ENCODE measurements around the gene SART1.
"Not testable (repeated sequence)": the region's sequence is repeated elsewhere in the genome, so short reads cannot be mapped to it uniquely, and the experiment has no call there.

The SART1 gene

GRCh38 chr11:65947603-65948125, 13.9 kb upstream of the SART1 start:
- no peaks in the 10 kb centered on the region for H3K27me3 ChIP-seq (ENCODE audit: insufficient read depth, low read length)
- no peak overlapping the region for H2AFZ ChIP-seq (ENCODE audit: low read length, unreplicated experiment)
- no peak overlapping the region for H3K4me3 ChIP-seq (ENCODE audit: low read depth, low read length)
- H3K27ac ChIP-seq (ENCODE audit: low read depth, low read length): no peak overlapping the region
- no peaks in the 10 kb centered on the region for H3K4me1 ChIP-seq (ENCODE audit: control insufficient read depth, insufficient read depth, low read length, unreplicated experiment)
- no peaks in the 10 kb centered on the region for H3K79me2 ChIP-seq (ENCODE audit: control insufficient read depth, insufficient read depth, low read length, unreplicated experiment)
- H3K36me3 ChIP-seq (ENCODE audit: insufficient read depth, low read length): no peaks in the 10 kb centered on the region

- H2AFZ ChIP-seq (ENCODE audit: low read length, unreplicated experiment); H3K4me3 ChIP-seq (ENCODE audit: low read depth, low read length); H3K4me1 ChIP-seq (ENCODE audit: control insufficient read depth, insufficient read depth, low read length, unreplicated experiment); H3K27me3 ChIP-seq (ENCODE audit: insufficient read depth, low read length); H3K27ac ChIP-seq (ENCODE audit: low read depth, low read length); H3K36me3 ChIP-seq (ENCODE audit: insufficient read depth, low read length); H3K79me2 ChIP-seq (ENCODE audit: control insufficient read depth, insufficient read depth, low read length, unreplicated experiment): not testable (repeated sequence)
These were observed 10.8 kb upstream of the SART1 start for GRCh38 chr11:65950711-65951110.

- H3K4me1 ChIP-seq (ENCODE audit: control insufficient read depth, insufficient read depth, low read length, unreplicated experiment); H2AFZ ChIP-seq (ENCODE audit: low read length, unreplicated experiment); H3K27ac ChIP-seq (ENCODE audit: low read depth, low read length): not testable (repeated sequence)
These were observed 9.9 kb upstream of the SART1 start for GRCh38 chr11:65951641-65952040.

GRCh38 chr11:65952052-65952521, 9.4 kb upstream of the SART1 start:
- Histone ChIP-seq H3K4me3 (ENCODE audit: low read depth, low read length) (no peak overlapping the region), H3K36me3 (ENCODE audit: insufficient read depth, low read length) (no peaks in the 10 kb centered on the region), H3K4me1 (ENCODE audit: control insufficient read depth, insufficient read depth, low read length, unreplicated experiment) (no peaks in the 10 kb centered on the region), H3K27ac (ENCODE audit: low read depth, low read length) (no peak overlapping the region), H2AFZ (ENCODE audit: low read length, unreplicated experiment) (no peak overlapping the region), H3K79me2 (ENCODE audit: control insufficient read depth, insufficient read depth, low read length, unreplicated experiment) (no peaks in the 10 kb centered on the region), H3K27me3 (ENCODE audit: insufficient read depth, low read length) (no peaks in the 10 kb centered on the region)

More at GRCh38 chr11:65951641-65952040, 9.9 kb upstream of the SART1 start:
- not testable (repeated sequence) for H3K36me3 ChIP-seq (ENCODE audit: insufficient read depth, low read length); H3K4me3 ChIP-seq (ENCODE audit: low read depth, low read length); H3K27me3 ChIP-seq (ENCODE audit: insufficient read depth, low read length); H3K79me2 ChIP-seq (ENCODE audit: control insufficient read depth, insufficient read depth, low read length, unreplicated experiment)

GRCh38 chr11:65953471-65953870, 8.1 kb upstream of the SART1 start:
- no peak overlapping the region for H2AFZ ChIP-seq (ENCODE audit: low read length, unreplicated experiment)
- no peaks in the 10 kb centered on the region for H3K4me1 ChIP-seq (ENCODE audit: control insufficient read depth, insufficient read depth, low read length, unreplicated experiment)
- H3K27ac ChIP-seq (ENCODE audit: low read depth, low read length): no peak overlapping the region
- H3K27me3 ChIP-seq (ENCODE audit: insufficient read depth, low read length): no peaks in the 10 kb centered on the region
- no peaks in the 10 kb centered on the region for H3K79me2 ChIP-seq (ENCODE audit: control insufficient read depth, insufficient read depth, low read length, unreplicated experiment)
- H3K36me3 ChIP-seq (ENCODE audit: insufficient read depth, low read length): no peaks in the 10 kb centered on the region
- no peak overlapping the region for H3K4me3 ChIP-seq (ENCODE audit: low read depth, low read length)

- Histone ChIP-seq H3K36me3 (ENCODE audit: insufficient read depth, low read length) (no peaks in the 10 kb centered on the region), H3K4me3 (ENCODE audit: low read depth, low read length) (no peak overlapping the region), H3K4me1 (ENCODE audit: control insufficient read depth, insufficient read depth, low read length, unreplicated experiment) (no peaks in the 10 kb centered on the region), H3K27me3 (ENCODE audit: insufficient read depth, low read length) (no peaks in the 10 kb centered on the region), H3K79me2 (ENCODE audit: control insufficient read depth, insufficient read depth, low read length, unreplicated experiment) (no peaks in the 10 kb centered on the region), H3K27ac (ENCODE audit: low read depth, low read length) (no peak overlapping the region), H2AFZ (ENCODE audit: low read length, unreplicated experiment) (no peak overlapping the region)
These were observed 6.8 kb upstream of the SART1 start for GRCh38 chr11:65954771-65955170.

- Histone ChIP-seq H3K79me2 (ENCODE audit: control insufficient read depth, insufficient read depth, low read length, unreplicated experiment) (peaks cover 23% of the 10 kb centered on the region), H3K36me3 (ENCODE audit: insufficient read depth, low read length) (no peaks in the 10 kb centered on the region), H3K4me1 (ENCODE audit: control insufficient read depth, insufficient read depth, low read length, unreplicated experiment) (peaks cover 8% of the 10 kb centered on the region), H3K27me3 (ENCODE audit: insufficient read depth, low read length) (no peaks in the 10 kb centered on the region), H3K27ac (ENCODE audit: low read depth, low read length) (no peak overlapping the region), H2AFZ (ENCODE audit: low read length, unreplicated experiment) (no peak overlapping the region), H3K4me3 (ENCODE audit: low read depth, low read length) (no peak overlapping the region)
These were observed 3.2 kb upstream of the SART1 start for GRCh38 chr11:65958291-65958690.

- Histone ChIP-seq H3K27ac (ENCODE audit: low read depth, low read length) (no peak overlapping the region), H2AFZ (ENCODE audit: low read length, unreplicated experiment) (no peak overlapping the region), H3K4me1 (ENCODE audit: control insufficient read depth, insufficient read depth, low read length, unreplicated experiment) (peaks cover 11% of the 10 kb centered on the region), H3K79me2 (ENCODE audit: control insufficient read depth, insufficient read depth, low read length, unreplicated experiment) (peaks cover 30% of the 10 kb centered on the region), H3K27me3 (ENCODE audit: insufficient read depth, low read length) (no peaks in the 10 kb centered on the region), H3K4me3 (ENCODE audit: low read depth, low read length) (no peak overlapping the region), H3K36me3 (ENCODE audit: insufficient read depth, low read length) (0 out of 2 replicates have a peak, but pooled peaks cover under 1% of the 10 kb centered on the region)
These were observed 2.6 kb upstream of the SART1 start for GRCh38 chr11:65958774-65959420.

- Histone ChIP-seq H3K27me3 (ENCODE audit: insufficient read depth, low read length) (no peaks in the 10 kb centered on the region), H3K4me1 (ENCODE audit: control insufficient read depth, insufficient read depth, low read length, unreplicated experiment) (peaks cover 15% of the 10 kb centered on the region), H3K27ac (ENCODE audit: low read depth, low read length) (peak overlapping the region; percentile 89), H3K4me3 (ENCODE audit: low read depth, low read length) (peak overlapping the region; percentile 99), H3K36me3 (ENCODE audit: insufficient read depth, low read length) (peaks cover 10% of the 10 kb centered on the region; the same call in 1 of the 2 replicates), H2AFZ (ENCODE audit: low read length, unreplicated experiment) (peak overlapping the region; percentile 83), H3K79me2 (ENCODE audit: control insufficient read depth, insufficient read depth, low read length, unreplicated experiment) (peaks cover 39% of the 10 kb centered on the region)
These were observed 689 bp upstream of the SART1 start for GRCh38 chr11:65960824-65961266.

GRCh38 chr11:65962141-65962564, 619 bp downstream of the SART1 start:
- peaks cover 39% of the 10 kb centered on the region for H3K79me2 ChIP-seq (ENCODE audit: control insufficient read depth, insufficient read depth, low read length, unreplicated experiment)
- H3K4me1 ChIP-seq (ENCODE audit: control insufficient read depth, insufficient read depth, low read length, unreplicated experiment): peaks cover 15% of the 10 kb centered on the region
- H3K4me3 ChIP-seq (ENCODE audit: low read depth, low read length): peak overlapping the region; percentile 99
- peak overlapping the region; percentile 32 for H3K27ac ChIP-seq (ENCODE audit: low read depth, low read length)
- H3K36me3 ChIP-seq (ENCODE audit: insufficient read depth, low read length): peaks cover 20% of the 10 kb centered on the region; the same call in 1 of the 2 replicates
- no peaks in the 10 kb centered on the region for H3K27me3 ChIP-seq (ENCODE audit: insufficient read depth, low read length)
- no peak overlapping the region for H2AFZ ChIP-seq (ENCODE audit: low read length, unreplicated experiment)

GRCh38 chr11:65964906-65965305, 3.4 kb downstream of the SART1 start:
- H3K4me3 ChIP-seq (ENCODE audit: low read depth, low read length): no peak overlapping the region
- peaks cover 15% of the 10 kb centered on the region for H3K4me1 ChIP-seq (ENCODE audit: control insufficient read depth, insufficient read depth, low read length, unreplicated experiment)
- peaks cover 24% of the 10 kb centered on the region; the same call in 1 of the 2 replicates for H3K36me3 ChIP-seq (ENCODE audit: insufficient read depth, low read length)
- no peaks in the 10 kb centered on the region for H3K27me3 ChIP-seq (ENCODE audit: insufficient read depth, low read length)
- no peak overlapping the region for H3K27ac ChIP-seq (ENCODE audit: low read depth, low read length)
- no peak overlapping the region for H2AFZ ChIP-seq (ENCODE audit: low read length, unreplicated experiment)
- H3K79me2 ChIP-seq (ENCODE audit: control insufficient read depth, insufficient read depth, low read length, unreplicated experiment): peaks cover 39% of the 10 kb centered on the region

Data from ACC112 (cell line).